Measurements from ENCODE around the gene SLC23A1. TPM values are rescaled to one million over a fixed set of nuclear protein-coding genes. Genes with fewer than 3 reads are reported as not detected.

SLC23A1 gene
- total and polyA plus RNA-seq, 2 of the 13 experiments (the other 11 are each of a cell fraction or from before 2014, with no cell fraction given) = 6.0 to 6.6 TPM

- TF ChIP-seq ZNF274 (CRISPR knock-in tag; IDR thresholded peaks at IDR 0.05) (peak; percentile 91), PHF21A (CRISPR knock-in tag; IDR thresholded peaks at IDR 0.05) (0 out of 2 replicates have a peak, but pooled peaks have one; percentile 26), ZNF431 (CRISPR knock-in tag; IDR thresholded peaks at IDR 0.05; ENCODE audit: borderline replicate concordance, low read depth) (no peak), KMT2A (CRISPR knock-in tag; IDR thresholded peaks at IDR 0.05) (0 out of 2 replicates have a peak, but pooled peaks have one; percentile 16), KAT8 (CRISPR knock-in tag; IDR thresholded peaks at IDR 0.05) (peak; percentile 71), POGK (CRISPR knock-in tag; conservative IDR thresholded peaks at IDR 0.05) (0 out of 2 replicates have a peak, but pooled peaks have one; percentile 20), ZIK1 (CRISPR knock-in tag; IDR thresholded peaks at IDR 0.05; ENCODE audit: borderline replicate concordance, low read depth) (0 out of 2 replicates have a peak, but pooled peaks have one; percentile 29), DNMT3B (CRISPR knock-in tag; conservative IDR thresholded peaks at IDR 0.05) (no peak), TGIF2 (CRISPR knock-in tag; IDR thresholded peaks at IDR 0.05) (no peak), ZNF709 (CRISPR knock-in tag; IDR thresholded peaks at IDR 0.05) (no peak; the same call in 1 of the 2 replicates), HOXA3 (CRISPR knock-in tag; IDR thresholded peaks at IDR 0.05) (peak; percentile 91), MAZ (IDR thresholded peaks at IDR 0.05; ENCODE audit: borderline replicate concordance, low read depth, low read length) (peak; percentile 75), MAZ (CRISPR knock-in tag; IDR thresholded peaks at IDR 0.05; ENCODE audit: low read depth) (peak; percentile 63; the same call in 1 of the 2 replicates), REST (IDR thresholded peaks at IDR 0.05; ENCODE audit: borderline replicate concordance in 1 of 2, low read depth in 1 of 2, low read length in 2 of 2) (0 out of 4 replicates have a peak, but pooled peaks of 1 of the 2 experiments have one; percentile 5), RFX1 (IDR thresholded peaks at IDR 0.05) (peak; percentile 87)
These were observed 20.8 kb upstream of the SLC23A1 start, which contains the start of gene SPATA24 (continued) for GRCh38 chr5:139403787-139404483.

Data from HepG2 (cell line).